DND-41 (cell line): ENCODE measurements around the gene RBMS1.

ENCODE experiments used
- EZH2 ChIP-seq: IDR thresholded peaks from 3 replicates; pipeline ENCODE4 v1.6.1; 2012; ENCODE audit warnings: borderline replicate concordance, low read depth, mild to moderate bottlenecking, moderate library complexity, low read length, inconsistent platforms; ENCODE audit not compliant: severe bottlenecking
- TF ChIP-seq, protein P1 (sequence below): IDR thresholded peaks from 2 replicates; pipeline ENCODE4 v1.5.1; 2012; ENCODE audit warnings: borderline replicate concordance, low read length, moderate library complexity, mild to moderate bottlenecking; ENCODE audit not compliant: poor library complexity, severe bottlenecking; ENCODE audit errors: extremely low read depth

DNA sequence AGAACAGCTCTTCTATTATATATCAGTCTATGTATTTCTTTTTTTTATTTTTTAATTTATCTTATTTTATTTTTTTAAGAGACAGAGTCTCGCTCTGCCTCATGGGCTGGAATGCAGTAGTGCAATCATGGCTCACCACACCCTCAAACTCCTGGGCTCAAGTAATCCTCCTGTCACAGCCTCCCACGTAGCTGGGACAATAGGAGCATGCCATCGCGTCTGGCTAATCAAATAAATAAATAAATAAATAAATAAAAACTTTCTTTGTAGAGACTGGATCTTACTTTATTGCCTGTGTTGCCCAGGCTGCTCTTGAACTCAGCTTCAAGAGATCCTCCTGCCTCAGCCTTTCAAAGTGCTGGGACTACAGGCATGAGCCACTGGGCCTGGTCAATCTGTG is 117.0 kb downstream of the RBMS1 start:
- no peak for TF ChIP-seq EZH2
- TF ChIP-seq, protein P1, sequence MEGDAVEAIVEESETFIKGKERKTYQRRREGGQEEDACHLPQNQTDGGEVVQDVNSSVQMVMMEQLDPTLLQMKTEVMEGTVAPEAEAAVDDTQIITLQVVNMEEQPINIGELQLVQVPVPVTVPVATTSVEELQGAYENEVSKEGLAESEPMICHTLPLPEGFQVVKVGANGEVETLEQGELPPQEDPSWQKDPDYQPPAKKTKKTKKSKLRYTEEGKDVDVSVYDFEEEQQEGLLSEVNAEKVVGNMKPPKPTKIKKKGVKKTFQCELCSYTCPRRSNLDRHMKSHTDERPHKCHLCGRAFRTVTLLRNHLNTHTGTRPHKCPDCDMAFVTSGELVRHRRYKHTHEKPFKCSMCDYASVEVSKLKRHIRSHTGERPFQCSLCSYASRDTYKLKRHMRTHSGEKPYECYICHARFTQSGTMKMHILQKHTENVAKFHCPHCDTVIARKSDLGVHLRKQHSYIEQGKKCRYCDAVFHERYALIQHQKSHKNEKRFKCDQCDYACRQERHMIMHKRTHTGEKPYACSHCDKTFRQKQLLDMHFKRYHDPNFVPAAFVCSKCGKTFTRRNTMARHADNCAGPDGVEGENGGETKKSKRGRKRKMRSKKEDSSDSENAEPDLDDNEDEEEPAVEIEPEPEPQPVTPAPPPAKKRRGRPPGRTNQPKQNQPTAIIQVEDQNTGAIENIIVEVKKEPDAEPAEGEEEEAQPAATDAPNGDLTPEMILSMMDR, result no peak
